Measurements from ENCODE around the gene TUBGCP3.

GRCh38 chr13:112457485-112457884 lies 130.5 kb downstream of the TUBGCP3 start:
- TF ChIP-seq CTCF (conservative IDR thresholded peaks at IDR 0.05) (no peak), EZH2 (IDR thresholded peaks at IDR 0.05; ENCODE audit: low read depth) (no peak)

Data from PC-9 (cell line).